ENCODE data around the gene KIFBP. TPM values are rescaled to one million over a fixed set of nuclear protein-coding genes. Genes with fewer than 3 reads are reported as not detected.
"Not testable (repeated sequence)": the region's sequence is repeated elsewhere in the genome, so short reads cannot be mapped to it uniquely, and the experiment has no call there.

KIFBP gene
- total and polyA plus RNA-seq, 2 of the 13 experiments (the other 11 are each of a cell fraction or from before 2014, with no cell fraction given): 13.0 to 21.9 TPM

DNA sequence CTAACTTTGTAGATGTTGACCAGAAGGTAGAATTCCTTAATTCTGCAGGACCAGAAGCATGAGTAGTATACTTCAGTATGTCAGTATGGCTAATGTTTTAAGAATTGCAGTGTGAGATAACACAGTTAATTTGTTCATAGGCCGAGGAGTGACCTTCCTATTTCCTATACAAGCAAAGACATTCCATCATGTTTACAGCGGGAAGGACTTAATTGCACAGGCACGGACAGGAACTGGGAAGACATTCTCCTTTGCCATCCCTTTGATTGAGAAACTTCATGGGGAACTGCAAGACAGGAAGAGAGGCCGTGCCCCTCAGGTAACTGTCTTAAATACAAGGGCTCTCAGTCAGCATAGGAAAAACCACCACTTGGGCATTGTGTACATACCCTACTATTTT, 25.5 kb upstream of the KIFBP start:
- no peak overlapping the region for H2AFZ ChIP-seq (ENCODE audit: low read length)
- no peak for ATAC-seq
- H3K4me3 ChIP-seq (replicated peaks in 1 of 3; ENCODE audit: insufficient read depth in 1 of 3, low read depth in 2 of 3, low read length in 3 of 3): no peak overlapping the region
- TF ChIP-seq ZNF569 (CRISPR knock-in tag; IDR thresholded peaks at IDR 0.05; ENCODE audit: borderline replicate concordance): no peak
- no peak for TF ChIP-seq ZSCAN30 (CRISPR knock-in tag; IDR thresholded peaks at IDR 0.05)
- no peak for DNase-seq (ENCODE audit: low spot score)
- H3K4me1 ChIP-seq (ENCODE audit: insufficient read depth, low read length): peaks cover 24% of the 10 kb centered on the region
- FAIRE-seq: no peak
- no peak overlapping the region for H3K4me2 ChIP-seq (ENCODE audit: low read depth, low read length)
- no peak overlapping the region for H3K9ac ChIP-seq (ENCODE audit: insufficient read depth, low read depth, low read length)
- WGBS (ENCODE audit: low lambda C conversion rate): 96% methylated on average over 4 of the region's 4 CpGs
- H3K9me3 ChIP-seq (ENCODE audit: low read length): no peaks in the 10 kb centered on the region
- peaks cover 25% of the 10 kb centered on the region for H4K20me1 ChIP-seq (ENCODE audit: insufficient read depth, low read length)
- no peak overlapping the region for H3K27ac ChIP-seq (ENCODE audit: extremely low read length, insufficient read depth, low read length)
- no peaks in the 10 kb centered on the region for H3K27me3 ChIP-seq (ENCODE audit: control insufficient read depth in 1 of 2, insufficient read depth in 2 of 2, low read length in 2 of 2)
- no TSS peak for BruUV-seq (replicated peaks)
- H3K79me2 ChIP-seq (ENCODE audit: insufficient read depth, low read length): peaks cover 47% of the 10 kb centered on the region
- POLR2A ChIA-PET: no interaction called here
- intact Hi-C loops (cut with micrococcal nuclease; ENCODE audit: unreplicated experiment): no loop called here
- peaks cover 35 to 78% of the 10 kb centered on the region in 2 experiments for H3K36me3 ChIP-seq (replicated peaks in 1 of 2; ENCODE audit: control insufficient read depth in 1 of 2, insufficient read depth in 2 of 2, low read length in 2 of 2)
- CTCF ChIA-PET (ENCODE audit: low intra/inter-chr PET ratio, low total read pairs): no interaction called here
- in situ Hi-C loops (cut with HindIII; ENCODE audit: extremely low pct_ligation_motif_present, low pct_unique_long_range_greater_than_20kb): no loop called here

DNA sequence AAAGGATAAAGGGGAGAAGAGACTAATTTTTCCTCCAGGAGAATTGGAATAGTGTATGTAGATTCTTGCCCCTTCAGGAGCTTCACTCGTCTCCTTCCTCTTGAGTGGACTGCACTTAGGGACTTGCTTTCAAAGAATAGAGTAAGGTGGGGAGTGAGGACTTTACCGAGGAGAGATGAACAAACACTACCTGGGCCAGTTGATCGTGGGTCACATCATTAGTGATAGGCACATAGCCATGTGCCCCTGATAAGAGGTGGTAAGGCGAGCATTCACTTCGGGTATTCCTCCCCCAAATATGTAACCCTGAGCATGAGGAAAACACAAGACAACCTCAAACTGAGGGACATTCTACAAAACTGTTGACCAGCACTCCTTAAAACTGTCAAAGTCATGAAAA, 14.6 kb upstream of the KIFBP start:
- H3K9ac ChIP-seq (ENCODE audit: insufficient read depth, low read depth, low read length): no peak overlapping the region
- H3K27me3 ChIP-seq (ENCODE audit: control insufficient read depth in 1 of 2, insufficient read depth in 2 of 2, low read length in 2 of 2): no peaks in the 10 kb centered on the region
- no peak overlapping the region for H3K4me3 ChIP-seq (replicated peaks in 1 of 3; ENCODE audit: insufficient read depth in 1 of 3, low read depth in 2 of 3, low read length in 3 of 3)
- H3K27ac ChIP-seq (ENCODE audit: extremely low read length, insufficient read depth, low read length): no peak overlapping the region
- CTCF ChIA-PET (ENCODE audit: low intra/inter-chr PET ratio, low total read pairs): no interaction called here
- H4K20me1 ChIP-seq (ENCODE audit: insufficient read depth, low read length): no peaks in the 10 kb centered on the region; the same call in 1 of the 2 replicates
- H2AFZ ChIP-seq (ENCODE audit: low read length): no peak overlapping the region
- BruUV-seq (replicated peaks): no TSS peak
- ATAC-seq: no peak
- no peak overlapping the region for H3K4me2 ChIP-seq (ENCODE audit: low read depth, low read length)
- POLR2A ChIA-PET: no interaction called here
- WGBS (ENCODE audit: low lambda C conversion rate): 92% methylated on average over 5 of the region's 5 CpGs
- DNase-seq (ENCODE audit: low spot score): no peak
- in situ Hi-C loops (cut with HindIII; ENCODE audit: extremely low pct_ligation_motif_present, low pct_unique_long_range_greater_than_20kb) (no loop called here), intact Hi-C loops (cut with micrococcal nuclease; ENCODE audit: unreplicated experiment) (no loop called here)
- FAIRE-seq: no peak
- peaks cover 3% of the 10 kb centered on the region for H3K79me2 ChIP-seq (ENCODE audit: insufficient read depth, low read length)
- no peak for TF ChIP-seq ZIK1 (CRISPR knock-in tag; IDR thresholded peaks at IDR 0.05; ENCODE audit: borderline replicate concordance, low read depth)
- no peak for TF ChIP-seq CBX1 (IDR thresholded peaks at IDR 0.05; ENCODE audit: low read depth)
- TF ChIP-seq KLF9 (CRISPR knock-in tag; IDR thresholded peaks at IDR 0.05; ENCODE audit: low read depth): no peak
- TF ChIP-seq, protein P1, sequence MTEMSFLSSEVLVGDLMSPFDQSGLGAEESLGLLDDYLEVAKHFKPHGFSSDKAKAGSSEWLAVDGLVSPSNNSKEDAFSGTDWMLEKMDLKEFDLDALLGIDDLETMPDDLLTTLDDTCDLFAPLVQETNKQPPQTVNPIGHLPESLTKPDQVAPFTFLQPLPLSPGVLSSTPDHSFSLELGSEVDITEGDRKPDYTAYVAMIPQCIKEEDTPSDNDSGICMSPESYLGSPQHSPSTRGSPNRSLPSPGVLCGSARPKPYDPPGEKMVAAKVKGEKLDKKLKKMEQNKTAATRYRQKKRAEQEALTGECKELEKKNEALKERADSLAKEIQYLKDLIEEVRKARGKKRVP (CRISPR knock-in tag; IDR thresholded peaks at IDR 0.05): no peak
- H3K4me1 ChIP-seq (ENCODE audit: insufficient read depth, low read length): no peaks in the 10 kb centered on the region
- H3K9me3 ChIP-seq (ENCODE audit: low read length): no peaks in the 10 kb centered on the region
- H3K36me3 ChIP-seq (replicated peaks in 1 of 2; ENCODE audit: control insufficient read depth in 1 of 2, insufficient read depth in 2 of 2, low read length in 2 of 2): peaks cover 42 to 95% of the 10 kb centered on the region in 2 experiments

DNA sequence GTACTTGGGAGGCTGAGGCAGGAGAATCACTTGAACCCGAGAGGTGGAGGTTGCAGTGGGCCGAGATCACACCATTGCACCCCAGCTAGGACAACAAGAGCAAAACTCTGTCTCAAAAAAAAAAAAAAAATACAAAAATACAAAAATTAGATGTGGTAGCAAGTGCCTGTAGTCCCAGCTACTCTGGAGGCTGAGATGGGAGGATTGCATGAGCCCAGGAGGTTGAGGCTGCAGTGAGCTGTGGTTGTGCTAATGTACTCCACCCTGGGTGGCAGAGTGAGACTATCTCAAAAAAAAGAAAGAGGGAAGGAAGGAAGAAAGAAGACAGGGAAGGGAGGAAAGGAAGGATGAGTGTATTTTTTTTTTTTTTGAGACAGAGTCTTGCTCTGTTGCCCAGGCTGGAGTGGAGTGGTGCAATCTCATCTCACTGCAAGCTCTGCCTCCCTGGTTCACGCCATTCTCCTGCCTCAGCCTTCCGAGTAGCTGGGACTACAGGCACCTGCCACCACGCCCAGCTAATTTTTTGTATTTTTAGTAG, 12.6 kb upstream of the KIFBP start:
- POLR2A ChIA-PET, FAIRE-seq: not testable (repeated sequence)

More for the DNA sequence above, 12.6 kb upstream of the KIFBP start:
- 95% methylated on average over 5 of the region's 5 CpGs for WGBS (ENCODE audit: low lambda C conversion rate)
- H2AFZ ChIP-seq (ENCODE audit: low read length); H3K4me2 ChIP-seq (ENCODE audit: low read depth, low read length); H3K27ac ChIP-seq (ENCODE audit: extremely low read length, insufficient read depth, low read length); H3K9ac ChIP-seq (ENCODE audit: insufficient read depth, low read depth, low read length); H3K79me2 ChIP-seq (ENCODE audit: insufficient read depth, low read length); H3K4me1 ChIP-seq (ENCODE audit: insufficient read depth, low read length); DNase-seq (ENCODE audit: low spot score); BruUV-seq (replicated peaks); H3K27me3 ChIP-seq (ENCODE audit: control insufficient read depth in 1 of 2, insufficient read depth in 2 of 2, low read length in 2 of 2); in situ Hi-C loops (cut with HindIII; ENCODE audit: extremely low pct_ligation_motif_present, low pct_unique_long_range_greater_than_20kb); intact Hi-C loops (cut with micrococcal nuclease; ENCODE audit: unreplicated experiment); H4K20me1 ChIP-seq (ENCODE audit: insufficient read depth, low read length); CTCF ChIA-PET (ENCODE audit: low intra/inter-chr PET ratio, low total read pairs); H3K4me3 ChIP-seq (replicated peaks in 1 of 3; ENCODE audit: insufficient read depth in 1 of 3, low read depth in 2 of 3, low read length in 3 of 3); ATAC-seq; H3K9me3 ChIP-seq (ENCODE audit: low read length): not testable (repeated sequence)
- peaks cover 35 to 94% of the 10 kb centered on the region in 2 experiments for H3K36me3 ChIP-seq (replicated peaks in 1 of 2; ENCODE audit: control insufficient read depth in 1 of 2, insufficient read depth in 2 of 2, low read length in 2 of 2)
